BLaER1 treated with 17β-estradiol and CSF1 and Interleukin-3, amounts not matched to agents 10 nM and 100 nM (cell line): ENCODE data around the gene PHRF1.

Source experiments
- H3K27ac ChIP-seq, 11 experiments: shearing (Covaris generic); formaldehyde crosslinking; 2 replicates each; pipeline ENCODE4 v1.8.1; 2022
- H3K27me3 ChIP-seq, 11 experiments: shearing (Covaris generic); formaldehyde crosslinking; 2 replicates each; pipeline ENCODE4 v1.8.1; 2022
- H3K36me3 ChIP-seq, 11 experiments: shearing (Covaris generic); formaldehyde crosslinking; 2 replicates each; pipeline ENCODE4 v1.8.1; 2022
- H3K4me1 ChIP-seq, 10 experiments: shearing (Covaris generic); formaldehyde crosslinking; 2 replicates each; pipeline ENCODE4 v1.8.1; 2022
- H3K4me2 ChIP-seq, 11 experiments: shearing (Covaris generic); formaldehyde crosslinking; 2 replicates each; pipeline ENCODE4 v1.8.1; 2022
- H3K4me3 ChIP-seq, 10 experiments: shearing (Covaris generic); formaldehyde crosslinking; 2 replicates each; pipeline ENCODE4 v1.8.1; 2022
- H3K9ac ChIP-seq, 11 experiments: shearing (Covaris generic); formaldehyde crosslinking; 2 replicates each; pipeline ENCODE4 v1.8.1; 2022
- H3K9me3 ChIP-seq, 11 experiments: shearing (Covaris generic); formaldehyde crosslinking; replicated peaks in 1 of 11; 2 replicates each; pipeline ENCODE4 v1.8.1; 2022
- H4K20me1 ChIP-seq, 11 experiments: shearing (Covaris generic); formaldehyde crosslinking; 2 replicates each; pipeline ENCODE4 v1.8.1; 2022
- Cebpa-rat ChIP-seq, 11 experiments: shearing (Covaris generic); IDR thresholded peaks; 2 replicates each; pipeline ENCODE4 v1.8.1; 2022

The PHRF1 gene

GRCh38 chr11:616320-617198 lies 40.3 kb downstream of the PHRF1 start:
- peaks cover 34 to 60% (median 47%) of the 10 kb centered on the region in 10 experiments for H3K4me1 ChIP-seq
- peak overlapping the region; percentile 74 to 97 (median 89) for H3K27ac ChIP-seq
- H3K9me3 ChIP-seq: no peaks in the 10 kb centered on the region
- no peak for TF ChIP-seq Cebpa-rat (IDR thresholded peaks at IDR 0.05)
- peak overlapping the region; percentile 93 to 100 (median 98) for H3K4me2 ChIP-seq
- peaks cover 22 to 54% (median 42%) of the 10 kb centered on the region in 11 experiments for H3K36me3 ChIP-seq
- H3K4me3 ChIP-seq: peak overlapping the region; percentile 64 to 85 (median 76)
- H3K27me3 ChIP-seq: no peaks in the 10 kb centered on the region
- peak overlapping the region; percentile 83 to 91 (median 88); a peak in 21 of 22 replicates for H3K9ac ChIP-seq
- peaks cover 27 to 79% (median 45%) of the 10 kb centered on the region in 11 experiments for H4K20me1 ChIP-seq

- Histone ChIP-seq H3K4me2 (peak overlapping the region; percentile 93 to 100 (median 98)), H3K27ac (peak overlapping the region in 10 of 11 experiments; percentile 80 to 97 (median 90); a peak in 19 of 22 replicates), H3K4me1 (peaks cover 34 to 57% (median 44%) of the 10 kb centered on the region in 10 experiments), H3K4me3 (peak overlapping the region in 3 of 10 experiments; percentile 76 to 85 (median 82); a peak in 4 of 20 replicates), H4K20me1 (peaks cover 19 to 77% (median 43%) of the 10 kb centered on the region in 11 experiments), H3K9me3 (no peaks in the 10 kb centered on the region), H3K36me3 (peaks cover 15 to 46% (median 34%) of the 10 kb centered on the region in 11 experiments), H3K9ac (peak overlapping the region; percentile 83 to 91 (median 88); a peak in 17 of 22 replicates), H3K27me3 (no peaks in the 10 kb centered on the region)
- TF ChIP-seq Cebpa-rat (IDR thresholded peaks at IDR 0.05): no peak
These were observed 41.1 kb downstream of the PHRF1 start for GRCh38 chr11:617199-617911.

GRCh38 chr11:617912-618682 lies 41.8 kb downstream of the PHRF1 start:
- no peak overlapping the region for H3K4me2 ChIP-seq
- H3K4me3 ChIP-seq: no peak overlapping the region
- no peak for TF ChIP-seq Cebpa-rat (IDR thresholded peaks at IDR 0.05)
- no peaks in the 10 kb centered on the region for H3K9me3 ChIP-seq
- H3K27ac ChIP-seq: peak overlapping the region in 4 of 11 experiments; percentile 12 to 97 (median 62); a peak in 1 of 22 replicates
- H3K36me3 ChIP-seq: peaks cover 7 to 41% (median 27%) of the 10 kb centered on the region in 11 experiments
- 0 out of 22 replicates have a peak overlapping the region, but pooled peaks of 1 of the 11 experiments have one; percentile 88 for H3K9ac ChIP-seq
- peaks cover 29 to 49% (median 37%) of the 10 kb centered on the region in 10 experiments for H3K4me1 ChIP-seq
- H4K20me1 ChIP-seq: peaks cover 12 to 72% (median 36%) of the 10 kb centered on the region in 11 experiments
- no peaks in the 10 kb centered on the region for H3K27me3 ChIP-seq

- peaks cover 26 to 42% (median 30%) of the 10 kb centered on the region in 10 experiments for H3K4me1 ChIP-seq
These were observed 42.8 kb downstream of the PHRF1 start for GRCh38 chr11:618856-619627.

GRCh38 chr11:619628-620050 lies 43.4 kb downstream of the PHRF1 start:
- Histone ChIP-seq H3K4me1 (peaks cover 21 to 36% (median 24%) of the 10 kb centered on the region in 10 experiments), H3K27me3 (peaks cover 0 to 8% (median 5%) of the 10 kb centered on the region in 11 experiments; a peak in 16 of 22 replicates), H3K4me3 (no peak overlapping the region), H3K9me3 (no peaks in the 10 kb centered on the region), H3K36me3 (peaks cover 3 to 28% (median 16%) of the 10 kb centered on the region in 11 experiments; a peak in 18 of 22 replicates), H3K27ac (no peak overlapping the region), H3K9ac (no peak overlapping the region), H4K20me1 (peaks cover 5 to 68% (median 21%) of the 10 kb centered on the region in 11 experiments; a peak in 20 of 22 replicates), H3K4me2 (no peak overlapping the region)
- TF ChIP-seq Cebpa-rat (IDR thresholded peaks at IDR 0.05): no peak

More at GRCh38 chr11:618856-619627, 42.8 kb downstream of the PHRF1 start:
- Histone ChIP-seq H3K27ac (0 out of 22 replicates have a peak overlapping the region, but pooled peaks of 1 of the 11 experiments have one; percentile 12), H3K4me2 (no peak overlapping the region), H3K36me3 (peaks cover 4 to 34% (median 22%) of the 10 kb centered on the region in 11 experiments; a peak in 19 of 22 replicates), H3K4me3 (no peak overlapping the region), H4K20me1 (peaks cover 5 to 69% (median 27%) of the 10 kb centered on the region in 11 experiments; a peak in 20 of 22 replicates), H3K9ac (no peak overlapping the region; a peak in 1 of 22 replicates), H3K9me3 (no peaks in the 10 kb centered on the region), H3K27me3 (peaks cover 0 to 2% (median 0%) of the 10 kb centered on the region in 11 experiments; a peak in 2 of 22 replicates)
- no peak for TF ChIP-seq Cebpa-rat (IDR thresholded peaks at IDR 0.05)

GRCh38 chr11:620201-620600 lies 43.9 kb downstream of the PHRF1 start:
- no peak for TF ChIP-seq Cebpa-rat (IDR thresholded peaks at IDR 0.05)
- H3K4me1 ChIP-seq: peaks cover 17 to 34% (median 22%) of the 10 kb centered on the region in 10 experiments
- H3K9me3 ChIP-seq: no peaks in the 10 kb centered on the region
- no peak overlapping the region for H3K27ac ChIP-seq
- peaks cover 0 to 22% (median 10%) of the 10 kb centered on the region in 11 experiments; a peak in 11 of 22 replicates for H3K36me3 ChIP-seq
- H3K9ac ChIP-seq: no peak overlapping the region
- H3K27me3 ChIP-seq: peaks cover 5 to 14% (median 11%) of the 10 kb centered on the region in 11 experiments
- H4K20me1 ChIP-seq: peaks cover 7 to 68% (median 17%) of the 10 kb centered on the region in 11 experiments; a peak in 20 of 22 replicates
- peak overlapping the region in 4 of 11 experiments; percentile 18 to 57 (median 40); a peak in 5 of 22 replicates for H3K4me2 ChIP-seq
- no peak overlapping the region for H3K4me3 ChIP-seq
